Neural cell (in vitro differentiated cells): ENCODE measurements around the gene FGD5. TPM values are rescaled to one million over a fixed set of nuclear protein-coding genes. Genes with fewer than 3 reads are reported as not detected.

Experiments
- H2AFZ ChIP-seq: fragments of 200-600, 300-800 bp; sonication (generic), shearing (Covaris generic); 2 replicates; pipeline ENCODE4 v1.6.0; 2014; ENCODE audit warnings: low read depth, mild to moderate bottlenecking, antibody characterized with exemption, low read length, moderate library complexity
- H3F3A ChIP-seq: fragments of 200-600 bp; shearing (Covaris generic); 2 replicates; pipeline ENCODE4 v1.6.1; 2016; ENCODE audit warnings: mild to moderate bottlenecking, moderate library complexity, mixed read lengths, antibody characterized with exemption, low read length; ENCODE audit not compliant: insufficient read depth, poor library complexity, severe bottlenecking
- H3K27ac ChIP-seq: fragments of 200-600, 300-800 bp; sonication (generic), shearing (Covaris generic); 2 replicates; pipeline ENCODE4 v1.5.1; 2014; ENCODE audit warnings: mild to moderate bottlenecking, low read length, moderate library complexity
- H3K27me3 ChIP-seq: fragments of 300-800, 200-600 bp; sonication (generic), shearing (Covaris generic); 2 replicates; pipeline ENCODE4 v1.6.0; 2014; ENCODE audit warnings: mild to moderate bottlenecking, low read depth, low read length, moderate library complexity; ENCODE audit not compliant: insufficient read depth
- H3K36me3 ChIP-seq: fragments of 300-800, 200-600 bp; sonication (generic), shearing (Covaris generic); 2 replicates; pipeline ENCODE4 v1.5.1; 2014; ENCODE audit warnings: mild to moderate bottlenecking, antibody characterized with exemption, low read length, moderate library complexity; ENCODE audit not compliant: insufficient read depth
- H3K4me2 ChIP-seq: fragments of 300-800, 200-600 bp; sonication (generic), shearing (Covaris generic); 2 replicates; pipeline ENCODE4 v1.6.0; 2014; ENCODE audit warnings: mild to moderate bottlenecking, low read length
- H3K4me3 ChIP-seq: fragments of 300-800, 200-600 bp; sonication (generic), shearing (Covaris generic); 2 replicates; pipeline ENCODE4 v1.5.1; 2014; ENCODE audit warnings: mild to moderate bottlenecking, low read length, moderate library complexity
- H3K79me2 ChIP-seq: fragments of 200-600 bp; shearing (Covaris generic); replicated peaks from 2 replicates; pipeline ENCODE4 v1.6.0; 2014; ENCODE audit warnings: mild to moderate bottlenecking, low read length, moderate library complexity; ENCODE audit not compliant: insufficient read depth
- H3K9ac ChIP-seq: fragments of 300-800, 200-600 bp; sonication (generic), shearing (Covaris generic); 2 replicates; pipeline ENCODE4 v1.6.1; 2016; ENCODE audit warnings: mild to moderate bottlenecking, low read length, mixed read lengths
- H3K9me2 ChIP-seq: fragments of 200-600 bp; shearing (Covaris generic); 2 replicates; pipeline ENCODE4 v1.6.1; 2016; ENCODE audit warnings: mild to moderate bottlenecking, low read length, mixed read lengths; ENCODE audit not compliant: insufficient read depth
- H3K9me3 ChIP-seq: fragments of 200-600, 300-800 bp; sonication (generic), shearing (Covaris generic); 2 replicates; pipeline ENCODE4 v1.6.1; 2016; ENCODE audit warnings: mild to moderate bottlenecking, mixed run types, low read length, moderate library complexity, mixed read lengths
- H4K20me1 ChIP-seq: fragments of 200-600 bp; shearing (Covaris generic); 2 replicates; pipeline ENCODE4 v1.6.1; 2016; ENCODE audit warnings: mild to moderate bottlenecking, mixed run types; ENCODE audit not compliant: insufficient read depth
- CTCF ChIP-seq: fragments of 450-650 bp; IDR thresholded peaks from 2 replicates; pipeline ENCODE4 v1.5.1; 2014; ENCODE audit warnings: antibody characterized with exemption, mild to moderate bottlenecking, moderate library complexity; ENCODE audit not compliant: poor library complexity, severe bottlenecking
- EP300 ChIP-seq: fragments of 450-650 bp; conservative IDR thresholded peaks from 2 replicates; pipeline ENCODE4 v1.6.1; 2014; ENCODE audit warnings: antibody characterized with exemption, mild to moderate bottlenecking, moderate library complexity; ENCODE audit not compliant: poor library complexity, severe bottlenecking
- EZH2 ChIP-seq: fragments of 200-600, 300-800 bp; shearing (Covaris generic), sonication (generic); IDR thresholded peaks from 2 replicates; pipeline ENCODE4 v1.6.1; 2014; ENCODE audit warnings: antibody characterized with exemption, low read length, borderline replicate concordance, mild to moderate bottlenecking; ENCODE audit not compliant: insufficient read depth, poor library complexity, severe bottlenecking
- MXI1 ChIP-seq: fragments of 450-650 bp; conservative IDR thresholded peaks from 2 replicates; pipeline ENCODE4 v1.6.1; 2014; ENCODE audit warnings: antibody characterized with exemption, mild to moderate bottlenecking; ENCODE audit not compliant: poor library complexity, severe bottlenecking
- POLR2AphosphoS5 ChIP-seq: IDR thresholded peaks from 2 replicates; pipeline ENCODE4 v1.6.1; 2012
- RAD21 ChIP-seq: fragments of 450-650 bp; conservative IDR thresholded peaks from 2 replicates; pipeline ENCODE4 v1.6.1; 2014; ENCODE audit warnings: antibody characterized with exemption, mild to moderate bottlenecking, moderate library complexity
- SMC3 ChIP-seq: fragments of 450-650 bp; conservative IDR thresholded peaks from 2 replicates; pipeline ENCODE4 v1.6.1; 2014; ENCODE audit warnings: antibody characterized with exemption, mild to moderate bottlenecking, moderate library complexity; ENCODE audit not compliant: poor library complexity
- TAF1 ChIP-seq: IDR thresholded peaks from 2 replicates; pipeline ENCODE4 v1.6.1; 2012; ENCODE audit warnings: low read depth
- polyA plus RNA-seq: library from polyadenylated mRNA; depleted of rRNA; stranded (reverse); fragments of >200 nt; gene quantifications from 2 replicates; pipeline ENCODE4 v1.2.3, GENCODE V29; 2014
- TF ChIP-seq, protein P1 (sequence below): IDR thresholded peaks from 2 replicates; pipeline ENCODE4 v1.6.1; 2012; ENCODE audit warnings: borderline replicate concordance

The FGD5 gene
- polyA plus RNA-seq, 1 donor from 2014 or later = not detected

DNA sequence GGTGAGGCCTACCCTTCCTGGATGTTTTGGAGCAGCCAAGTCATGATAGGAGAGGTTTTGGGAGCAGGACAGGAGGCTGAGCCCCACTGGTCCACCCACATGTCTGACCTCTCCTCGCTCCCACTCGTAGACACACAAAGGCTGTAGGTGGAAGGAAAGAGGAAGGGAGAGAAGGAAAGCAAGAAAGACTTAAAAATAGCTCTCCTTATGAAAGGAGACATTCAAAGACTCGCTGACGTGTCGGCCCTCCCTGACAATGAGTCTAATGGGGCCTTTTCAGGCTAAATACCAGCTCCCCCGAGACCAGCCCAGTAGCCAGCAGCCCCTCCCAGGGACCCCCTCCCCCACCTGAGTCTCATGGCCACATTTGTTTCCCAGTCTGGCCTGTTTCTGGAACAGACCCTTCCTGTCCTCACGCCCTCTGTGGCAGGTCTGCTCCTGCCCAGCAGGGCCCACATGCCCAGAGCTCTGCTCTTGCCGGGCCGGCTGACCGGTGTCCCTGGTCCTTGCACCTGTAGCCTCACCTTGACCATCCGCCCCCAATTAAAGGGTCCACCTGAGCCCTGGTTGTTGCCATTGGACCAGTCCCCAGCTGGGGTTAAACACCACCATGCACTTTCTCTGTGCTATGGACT lies 49.3 kb downstream of the FGD5 start:
- no peaks in the 10 kb centered on the region for H4K20me1 ChIP-seq
- no peak overlapping the region for H3K9ac ChIP-seq
- H2AFZ ChIP-seq = no peak overlapping the region
- H3K9me2 ChIP-seq = no peaks in the 10 kb centered on the region
- no peaks in the 10 kb centered on the region for H3F3A ChIP-seq
- no peak overlapping the region for H3K4me3 ChIP-seq
- H3K9me3 ChIP-seq = no peaks in the 10 kb centered on the region
- no peak overlapping the region for H3K27ac ChIP-seq
- TF ChIP-seq MXI1 = no peak
- no peak for TF ChIP-seq EZH2
- TF ChIP-seq EP300 = no peak
- no peak for TF ChIP-seq RAD21
- no peak for TF ChIP-seq TAF1
- no peak for TF ChIP-seq POLR2AphosphoS5
- TF ChIP-seq, protein P1, sequence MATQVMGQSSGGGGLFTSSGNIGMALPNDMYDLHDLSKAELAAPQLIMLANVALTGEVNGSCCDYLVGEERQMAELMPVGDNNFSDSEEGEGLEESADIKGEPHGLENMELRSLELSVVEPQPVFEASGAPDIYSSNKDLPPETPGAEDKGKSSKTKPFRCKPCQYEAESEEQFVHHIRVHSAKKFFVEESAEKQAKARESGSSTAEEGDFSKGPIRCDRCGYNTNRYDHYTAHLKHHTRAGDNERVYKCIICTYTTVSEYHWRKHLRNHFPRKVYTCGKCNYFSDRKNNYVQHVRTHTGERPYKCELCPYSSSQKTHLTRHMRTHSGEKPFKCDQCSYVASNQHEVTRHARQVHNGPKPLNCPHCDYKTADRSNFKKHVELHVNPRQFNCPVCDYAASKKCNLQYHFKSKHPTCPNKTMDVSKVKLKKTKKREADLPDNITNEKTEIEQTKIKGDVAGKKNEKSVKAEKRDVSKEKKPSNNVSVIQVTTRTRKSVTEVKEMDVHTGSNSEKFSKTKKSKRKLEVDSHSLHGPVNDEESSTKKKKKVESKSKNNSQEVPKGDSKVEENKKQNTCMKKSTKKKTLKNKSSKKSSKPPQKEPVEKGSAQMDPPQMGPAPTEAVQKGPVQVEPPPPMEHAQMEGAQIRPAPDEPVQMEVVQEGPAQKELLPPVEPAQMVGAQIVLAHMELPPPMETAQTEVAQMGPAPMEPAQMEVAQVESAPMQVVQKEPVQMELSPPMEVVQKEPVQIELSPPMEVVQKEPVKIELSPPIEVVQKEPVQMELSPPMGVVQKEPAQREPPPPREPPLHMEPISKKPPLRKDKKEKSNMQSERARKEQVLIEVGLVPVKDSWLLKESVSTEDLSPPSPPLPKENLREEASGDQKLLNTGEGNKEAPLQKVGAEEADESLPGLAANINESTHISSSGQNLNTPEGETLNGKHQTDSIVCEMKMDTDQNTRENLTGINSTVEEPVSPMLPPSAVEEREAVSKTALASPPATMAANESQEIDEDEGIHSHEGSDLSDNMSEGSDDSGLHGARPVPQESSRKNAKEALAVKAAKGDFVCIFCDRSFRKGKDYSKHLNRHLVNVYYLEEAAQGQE = no peak
- TF ChIP-seq SMC3 = no peak
- TF ChIP-seq CTCF = no peak
- H3K4me2 ChIP-seq = no peak overlapping the region
- H3K79me2 ChIP-seq = no peaks in the 10 kb centered on the region
- H3K27me3 ChIP-seq = no peaks in the 10 kb centered on the region
- H3K36me3 ChIP-seq = no peaks in the 10 kb centered on the region

GRCh38 chr3:14869917-14870782 lies 51.4 kb downstream of the FGD5 start:
- Histone ChIP-seq H3K4me3 (no peak overlapping the region), H3K27ac (no peak overlapping the region), H3K9ac (no peak overlapping the region), H3K36me3 (no peaks in the 10 kb centered on the region), H3K4me2 (no peak overlapping the region), H3K79me2 (no peaks in the 10 kb centered on the region), H4K20me1 (no peaks in the 10 kb centered on the region), H3F3A (no peaks in the 10 kb centered on the region), H3K9me3 (no peaks in the 10 kb centered on the region), H3K27me3 (no peaks in the 10 kb centered on the region), H2AFZ (no peak overlapping the region), H3K9me2 (no peaks in the 10 kb centered on the region)
- TF ChIP-seq EZH2 (no peak), MXI1 (no peak), EP300 (no peak), CTCF (no peak), POLR2AphosphoS5 (no peak), TAF1 (no peak), RAD21 (no peak), SMC3 (no peak)
- TF ChIP-seq, protein P1 = no peak
